H9 (cell line): Measurements from ENCODE around the gene DIAPH2. TPM values are rescaled to one million over a fixed set of nuclear protein-coding genes. Genes with fewer than 3 reads are reported as not detected.

Source experiments
- DNase-seq: peaks from one replicate; pipeline ENCODE4 v3.0.0-alpha.2; 2017
- H2AFZ ChIP-seq: one replicate; pipeline ENCODE4 v1.6.1; 2013; ENCODE audit warnings: mild to moderate bottlenecking, low read length, control low read depth, moderate library complexity
- H2AK5ac ChIP-seq: 2 replicates; pipeline ENCODE4 v1.6.1; 2013; ENCODE audit warnings: low read length, control low read depth, mixed read lengths; ENCODE audit not compliant: insufficient read length
- H2BK120ac ChIP-seq: one replicate; pipeline ENCODE4 v1.6.1; 2013; ENCODE audit warnings: low read depth, mild to moderate bottlenecking, low read length, control low read depth, inconsistent platforms; ENCODE audit not compliant: poor library complexity, severe bottlenecking
- H2BK12ac ChIP-seq: 2 replicates; pipeline ENCODE4 v1.6.1; 2013; ENCODE audit warnings: low read length, control low read depth, mixed read lengths, low read depth; ENCODE audit not compliant: insufficient read length
- H2BK15ac ChIP-seq: 2 replicates; pipeline ENCODE4 v1.6.1; 2013; ENCODE audit warnings: low read depth, low read length, control low read depth
- H2BK20ac ChIP-seq: one replicate; pipeline ENCODE4 v1.6.1; 2013; ENCODE audit warnings: low read depth, mild to moderate bottlenecking, low read length, control low read depth, inconsistent platforms; ENCODE audit not compliant: poor library complexity, severe bottlenecking
- H2BK5ac ChIP-seq: 2 replicates; pipeline ENCODE4 v1.6.1; 2013; ENCODE audit warnings: low read length, control low read depth, mixed read lengths; ENCODE audit not compliant: insufficient read length
- H3K14ac ChIP-seq: 2 replicates; pipeline ENCODE4 v1.6.1; 2013; ENCODE audit warnings: low read length, control low read depth; ENCODE audit not compliant: insufficient read depth
- H3K18ac ChIP-seq: 2 replicates; pipeline ENCODE4 v1.6.1; 2013; ENCODE audit warnings: low read depth, mild to moderate bottlenecking, mixed read lengths, low read length, control low read depth; ENCODE audit not compliant: insufficient read length
- H3K23ac ChIP-seq: 2 replicates; pipeline ENCODE4 v1.6.1; 2013; ENCODE audit warnings: low read length, control low read depth, mixed read lengths, low read depth; ENCODE audit not compliant: insufficient read length
- H3K23me2 ChIP-seq: 2 replicates; pipeline ENCODE4 v1.6.1; 2013; ENCODE audit warnings: low read depth, mild to moderate bottlenecking, mixed read lengths, low read length, control low read depth; ENCODE audit not compliant: insufficient read length, poor library complexity, severe bottlenecking
- H3K27ac ChIP-seq: 2 replicates; pipeline ENCODE4 v1.5.1; 2013; ENCODE audit warnings: low read length, control low read depth, mixed read lengths, low read depth; ENCODE audit not compliant: insufficient read length
- H3K27me3 ChIP-seq: 2 replicates; pipeline ENCODE4 v1.6.1; 2013; ENCODE audit warnings: low read length, control low read depth, inconsistent platforms; ENCODE audit not compliant: insufficient read depth
- H3K4ac ChIP-seq: 2 replicates; pipeline ENCODE4 v1.6.1; 2013; ENCODE audit warnings: low read depth, mild to moderate bottlenecking, control low read depth, inconsistent platforms, low read length, moderate library complexity
- H3K4me1 ChIP-seq: 2 replicates; pipeline ENCODE4 v1.6.1; 2013; ENCODE audit warnings: low read length, control low read depth, inconsistent platforms; ENCODE audit not compliant: insufficient read depth
- H3K4me2 ChIP-seq: 2 replicates; pipeline ENCODE4 v1.6.1; 2013; ENCODE audit warnings: low read length, control low read depth, mixed read lengths; ENCODE audit not compliant: insufficient read length, insufficient read depth
- H3K56ac ChIP-seq: 2 replicates; pipeline ENCODE4 v1.6.1; 2013; ENCODE audit warnings: low read depth, mild to moderate bottlenecking, mixed read lengths, low read length, control low read depth; ENCODE audit not compliant: insufficient read length
- H3K79me1 ChIP-seq: 2 replicates; pipeline ENCODE4 v1.6.1; 2013; ENCODE audit warnings: low read depth, mild to moderate bottlenecking, moderate library complexity, low read length, control low read depth, inconsistent platforms; ENCODE audit not compliant: insufficient read depth, poor library complexity, severe bottlenecking
- H3K79me2 ChIP-seq: 2 replicates; pipeline ENCODE4 v1.6.1; 2013; ENCODE audit warnings: low read length, control low read depth, inconsistent platforms; ENCODE audit not compliant: insufficient read depth
- H3K9ac ChIP-seq: 2 replicates; pipeline ENCODE4 v1.6.1; 2013; ENCODE audit warnings: low read length, control low read depth, mixed read lengths; ENCODE audit not compliant: insufficient read length; ENCODE audit errors: extremely low read depth
- H3K9me3 ChIP-seq: one replicate; pipeline ENCODE4 v1.6.1; 2013; ENCODE audit warnings: low read depth, low read length, inconsistent platforms; ENCODE audit not compliant: control insufficient read depth
- H3T11ph ChIP-seq: one replicate; pipeline ENCODE4 v1.6.1; 2013; ENCODE audit warnings: mild to moderate bottlenecking, low read length, control low read depth, inconsistent platforms
- H4K20me1 ChIP-seq: one replicate; pipeline ENCODE4 v1.6.1; 2013; ENCODE audit not compliant: control insufficient read depth, insufficient read length, insufficient read depth
- H4K5ac ChIP-seq: 2 replicates; pipeline ENCODE4 v1.6.1; 2013; ENCODE audit warnings: low read depth, mild to moderate bottlenecking, mixed read lengths, low read length, control low read depth; ENCODE audit not compliant: insufficient read length
- H4K8ac ChIP-seq: replicated peaks from 2 replicates; pipeline ENCODE4 v1.6.1; 2013; ENCODE audit warnings: low read length, control low read depth, mixed read lengths, low read depth; ENCODE audit not compliant: insufficient read length
- H4K91ac ChIP-seq: 2 replicates; pipeline ENCODE4 v1.6.1; 2013; ENCODE audit warnings: low read depth, mild to moderate bottlenecking, moderate library complexity, mixed read lengths, low read length, control low read depth; ENCODE audit not compliant: insufficient read length
- H3K27ac Mint-ChIP-seq, 3 experiments: 2 replicates in 2 of 3; 3 replicates in 1 of 3; pipeline ENCODE4 v1.8.0; 2020 to 2021; ENCODE audit warnings: mixed read lengths in 3 of 3, mild to moderate bottlenecking in 1 of 3, moderate library complexity in 1 of 3
- H3K27me3 Mint-ChIP-seq: 2 replicates; pipeline ENCODE4 v1.8.0; 2021; ENCODE audit warnings: low read depth, mild to moderate bottlenecking, moderate library complexity, mixed read lengths
- H3K36me3 Mint-ChIP-seq, 3 experiments: 2 replicates in 2 of 3; 3 replicates in 1 of 3; pipeline ENCODE4 v1.8.0; 2020 to 2021; ENCODE audit warnings: low read depth in 3 of 3, mixed read lengths in 3 of 3; ENCODE audit not compliant: insufficient read depth in 1 of 3
- H3K4me1 Mint-ChIP-seq, 2 experiments: 2 replicates each; pipeline ENCODE4 v1.8.0; 2020; ENCODE audit warnings: mixed read lengths in 2 of 2
- H3K4me3 Mint-ChIP-seq, 2 experiments: 2 replicates in 1 of 2; 3 replicates in 1 of 2; pipeline ENCODE4 v1.8.0; 2020 to 2021; ENCODE audit warnings: mild to moderate bottlenecking in 2 of 2, mixed read lengths in 2 of 2, moderate library complexity in 1 of 2
- H3K9me3 Mint-ChIP-seq, 2 experiments: 2 replicates in 1 of 2; 3 replicates in 1 of 2; pipeline ENCODE4 v1.8.0; 2020; ENCODE audit warnings: mild to moderate bottlenecking in 2 of 2, mixed read lengths in 2 of 2, moderate library complexity in 1 of 2
- CTCF ChIP-seq: fragments of 200-600 bp; sonication (generic); conservative IDR thresholded peaks from 3 replicates; pipeline ENCODE4 v1.8.0; 2021; ENCODE audit warnings: antibody characterized with exemption, mild to moderate bottlenecking
- WGBS: extraction: QIAGEN DNeasy Blood & Tissue Kit; methylation state at CpG from one replicate; pipeline ENCODE4 v1.1.7; 2013; ENCODE audit warnings: missing lambda C conversion rate, low lambda C conversion rate, mixed read lengths; ENCODE audit not compliant: insufficient read length; ENCODE audit errors: extremely low coverage; 5-methylcytosine and 5-hydroxymethylcytosine counted together
- total RNA-seq: library from RNA; stranded (reverse); gene quantifications from 2 replicates; pipeline ENCODE4 v1.2.1, GENCODE V29; 2021

DIAPH2 gene
- total RNA-seq, 1 experiment from 2014 or later, result 45.4 TPM

- H3K4me1 ChIP-seq, result peaks cover 17% of the 10 kb centered on the region
- H4K5ac ChIP-seq, result no peak overlapping the region
- no peak overlapping the region for H3K27ac Mint-ChIP-seq
- H3K23me2 ChIP-seq, result no peaks in the 10 kb centered on the region
- no peaks in the 10 kb centered on the region for H3K79me1 ChIP-seq
- no peak overlapping the region for H2BK12ac ChIP-seq
- no peak overlapping the region for H2BK15ac ChIP-seq
- no peak for TF ChIP-seq CTCF
- WGBS, result no CpG with 5 or more reads among the region's 4 CpGs
- H3K56ac ChIP-seq, result no peak overlapping the region
- H3K79me2 ChIP-seq, result no peaks in the 10 kb centered on the region
- no peak overlapping the region for H3K4me2 ChIP-seq
- no peak overlapping the region for H2BK120ac ChIP-seq
- H3K4ac ChIP-seq, result no peak overlapping the region
- DNase-seq, result no peak
- H4K8ac ChIP-seq, result no peak overlapping the region
- no peak overlapping the region for H3K9ac ChIP-seq
- no peak overlapping the region for H3K27ac ChIP-seq
- 0 out of 2 replicates have a peak, but pooled peaks cover 2% of the 10 kb centered on the region for H3K27me3 ChIP-seq
- H2BK5ac ChIP-seq, result no peak overlapping the region
- no peak overlapping the region for H3K4me3 Mint-ChIP-seq
- H3T11ph ChIP-seq, result no peak overlapping the region
- H3K18ac ChIP-seq, result no peak overlapping the region
- no peak overlapping the region for H2BK20ac ChIP-seq
- no peaks in the 10 kb centered on the region for H3K36me3 Mint-ChIP-seq
- no peaks in the 10 kb centered on the region for H3K9me3 Mint-ChIP-seq
- no peak overlapping the region for H2AK5ac ChIP-seq
- H4K91ac ChIP-seq, result no peak overlapping the region
- H3K4me1 Mint-ChIP-seq, result peaks cover 24 to 26% of the 10 kb centered on the region in 2 experiments
- H3K9me3 ChIP-seq, result no peaks in the 10 kb centered on the region
- H4K20me1 ChIP-seq, result no peaks in the 10 kb centered on the region
- no peak overlapping the region for H3K14ac ChIP-seq
- no peak overlapping the region for H3K23ac ChIP-seq
- H2AFZ ChIP-seq, result no peak overlapping the region
- H3K27me3 Mint-ChIP-seq, result no peaks in the 10 kb centered on the region; the same call in 1 of the 2 replicates
Measured at GRCh38 chrX:97633798-97634197, 949.2 kb downstream of the DIAPH2 start.
